NCI-H1092 treated with DMSO at 0.1 percent for 48 hours (cell line): Measurements from ENCODE around the gene BCR.

Experiments used
- DNase-seq: peaks from one replicate; lab custom pipeline; 2025; lab: John Stamatoyannopoulos, UW

BCR gene

DNA sequence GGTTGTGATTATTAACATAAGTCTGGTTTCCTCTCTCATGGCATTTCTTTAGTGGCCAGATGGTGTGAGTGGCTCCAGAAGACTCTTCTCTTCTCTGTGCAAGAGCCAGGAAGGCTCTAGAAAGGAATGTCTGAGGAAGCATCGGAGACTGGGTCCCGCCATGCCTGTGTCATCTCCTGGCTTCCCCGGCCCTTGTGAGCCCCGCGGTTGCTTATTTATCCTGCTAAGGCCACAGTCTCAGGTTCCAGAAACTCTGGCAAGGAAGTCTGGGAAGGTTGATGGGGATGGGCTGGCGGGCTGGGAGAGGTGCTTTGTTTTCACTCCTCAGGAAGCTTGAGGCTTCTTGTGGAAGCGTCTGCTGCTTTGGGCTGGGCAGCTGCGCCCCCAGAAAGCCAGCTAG is 18.9 kb downstream of the BCR start:
- DNase-seq, result no peak

GRCh38 chr22:23200898-23201297 is 20.6 kb downstream of the BCR start:
- no peak for DNase-seq

DNA sequence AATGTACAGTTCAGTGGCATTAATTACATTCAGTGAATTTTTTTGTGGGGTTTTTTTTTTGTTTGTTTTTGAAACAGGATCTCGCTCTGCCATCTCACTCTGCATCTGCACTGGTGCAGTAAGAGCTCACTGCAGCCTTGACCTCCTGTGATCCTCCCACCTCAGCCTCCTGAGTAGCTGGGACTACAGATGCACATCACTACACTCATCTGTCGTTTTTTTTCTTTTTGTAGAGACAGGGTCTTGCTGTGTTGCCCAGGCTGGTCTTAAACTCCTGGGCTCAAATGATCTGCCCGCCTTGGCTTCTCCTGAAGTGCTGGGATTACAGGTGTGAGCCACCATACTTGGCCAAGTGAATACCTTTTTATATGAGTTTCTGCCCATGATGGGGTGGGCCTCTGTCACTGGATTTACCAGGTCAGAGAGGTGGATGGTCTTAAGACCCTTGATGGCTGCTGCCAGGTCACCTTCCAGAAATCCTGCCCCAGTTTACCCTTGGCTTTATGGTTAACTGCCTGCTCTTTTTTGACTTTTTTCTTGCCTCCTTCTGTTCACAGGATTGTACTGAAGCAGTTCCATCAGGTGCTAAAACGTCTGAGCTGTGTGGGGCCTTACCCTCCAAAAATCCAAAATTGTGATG is 22.6 kb downstream of the BCR start:
- DNase-seq, result no peak

GRCh38 chr22:23203452-23204124 is 23.3 kb downstream of the BCR start:
- no peak for DNase-seq

DNA sequence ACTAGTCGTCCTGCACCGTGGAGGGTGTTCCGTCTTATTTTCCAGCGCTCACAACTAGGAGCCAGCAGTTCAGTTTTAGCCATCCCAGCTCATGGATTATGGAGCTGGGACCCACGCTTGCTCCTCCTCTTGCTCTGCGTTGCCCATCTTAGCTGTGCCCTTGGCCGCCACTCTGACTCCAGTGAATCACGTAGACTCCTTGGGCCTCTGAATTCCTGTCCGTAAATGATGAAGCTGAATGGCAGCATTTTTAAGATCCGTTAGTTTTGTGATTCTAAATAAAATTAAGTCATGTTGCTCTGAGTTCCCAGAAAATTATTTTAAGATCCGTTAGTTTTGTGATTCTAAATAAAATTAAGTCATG is 23.8 kb downstream of the BCR start:
- DNase-seq, result no peak

DNA sequence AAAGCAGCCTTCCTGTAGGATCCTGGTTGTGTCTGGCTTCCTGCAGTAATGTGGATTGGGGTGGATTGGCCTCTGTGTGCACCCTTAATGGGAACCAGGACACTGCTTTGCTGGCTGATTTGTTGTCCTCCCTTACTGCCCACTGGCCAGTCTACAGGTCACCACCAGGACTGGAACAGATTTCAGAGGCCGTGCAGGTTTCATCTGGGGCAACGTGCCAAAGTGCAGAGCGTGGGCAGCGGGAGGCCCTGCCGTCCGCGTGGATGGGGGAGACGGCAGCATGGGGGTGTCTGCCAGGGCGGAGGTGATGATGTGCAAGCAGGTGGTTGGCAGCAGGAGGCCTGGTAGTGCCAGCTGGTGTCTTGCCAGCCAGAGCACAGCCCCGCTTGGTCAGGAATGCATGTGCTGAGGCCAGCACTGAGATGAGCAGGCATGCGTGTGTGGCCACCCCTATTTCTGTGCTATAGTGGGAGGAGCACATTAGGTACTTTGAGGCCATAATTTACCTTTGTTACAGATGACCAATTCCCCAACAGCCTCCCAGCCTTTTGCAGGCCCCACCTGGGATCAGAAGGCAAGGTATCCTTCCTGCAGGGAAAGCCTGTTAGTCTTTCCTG is 24.3 kb downstream of the BCR start:
- DNase-seq, result peak; percentile 85

DNA sequence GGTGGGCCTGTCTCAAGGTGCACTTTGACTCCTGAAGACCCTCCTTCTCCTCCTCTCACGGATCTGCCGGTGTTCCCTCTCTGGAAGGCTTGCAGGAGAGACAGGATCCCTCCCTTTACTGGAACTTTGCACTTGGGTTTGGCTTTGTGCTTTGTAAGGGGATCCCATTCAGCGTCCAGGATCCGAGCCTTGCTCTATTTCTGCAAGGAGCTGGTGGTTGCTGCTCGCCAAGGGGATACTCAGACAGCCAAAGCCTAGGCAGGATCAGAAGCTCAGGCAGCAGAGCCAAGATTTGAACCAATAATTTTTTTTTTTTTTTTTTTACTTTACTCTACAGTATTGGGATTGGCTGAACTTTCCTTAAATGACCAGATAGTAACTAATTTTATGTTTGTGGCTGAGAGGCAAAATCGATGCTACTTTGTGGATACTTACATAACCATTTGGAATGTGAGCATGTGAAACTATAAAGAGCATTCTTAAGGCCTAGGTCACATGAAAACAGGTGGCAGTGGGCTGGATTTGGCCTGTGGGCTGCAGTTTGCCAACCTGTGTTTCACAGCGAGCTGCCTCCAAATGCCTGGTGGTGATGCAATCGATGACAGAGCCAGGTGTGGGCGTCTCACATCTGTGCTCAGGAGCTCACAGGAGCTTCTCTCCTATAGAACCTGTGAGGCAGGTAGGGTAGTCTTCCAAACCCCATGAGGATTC is 25.2 kb downstream of the BCR start:
- no peak for DNase-seq

- no peak for DNase-seq
These were observed 26.6 kb downstream of the BCR start for GRCh38 chr22:23206915-23207314.

- DNase-seq, result peak; percentile 84
These were observed 27.6 kb downstream of the BCR start for GRCh38 chr22:23207729-23208393.

DNA sequence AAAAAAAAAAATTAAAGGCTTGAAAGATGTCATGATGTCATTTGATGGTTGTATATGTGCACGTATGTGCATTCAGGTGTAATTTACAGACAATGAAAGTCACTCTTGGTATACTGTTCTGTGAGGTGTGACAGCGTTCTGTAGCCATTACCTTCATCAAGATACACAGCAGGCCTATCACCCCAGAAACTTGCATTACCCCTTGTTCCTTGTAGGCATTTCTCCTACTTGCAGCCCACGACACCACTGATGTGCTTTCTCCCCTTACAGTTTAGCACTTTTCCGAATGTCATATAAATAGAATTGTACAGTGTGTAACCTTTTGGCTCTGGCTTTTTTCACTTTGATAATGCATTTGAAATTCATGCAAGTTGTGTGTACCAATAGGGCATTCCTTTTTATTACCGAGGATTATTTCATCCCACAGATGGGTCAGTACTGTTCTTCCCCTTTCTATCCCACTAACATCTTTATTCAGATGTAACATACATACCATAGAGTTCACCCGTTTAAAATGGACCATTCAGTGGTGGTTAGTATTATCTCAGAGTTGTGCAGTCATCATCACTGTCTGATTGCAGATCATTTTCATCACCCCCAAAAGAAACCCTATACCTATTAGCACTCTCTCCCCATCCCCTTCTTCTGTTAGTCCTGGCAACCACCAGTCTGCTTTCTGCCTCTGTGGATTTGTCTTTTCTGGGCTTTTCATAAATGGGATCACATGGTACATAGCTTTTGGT is 30.3 kb downstream of the BCR start:
- no peak for DNase-seq

- no peak for DNase-seq
These were observed 31.3 kb downstream of the BCR start for GRCh38 chr22:23211622-23212021.

DNA sequence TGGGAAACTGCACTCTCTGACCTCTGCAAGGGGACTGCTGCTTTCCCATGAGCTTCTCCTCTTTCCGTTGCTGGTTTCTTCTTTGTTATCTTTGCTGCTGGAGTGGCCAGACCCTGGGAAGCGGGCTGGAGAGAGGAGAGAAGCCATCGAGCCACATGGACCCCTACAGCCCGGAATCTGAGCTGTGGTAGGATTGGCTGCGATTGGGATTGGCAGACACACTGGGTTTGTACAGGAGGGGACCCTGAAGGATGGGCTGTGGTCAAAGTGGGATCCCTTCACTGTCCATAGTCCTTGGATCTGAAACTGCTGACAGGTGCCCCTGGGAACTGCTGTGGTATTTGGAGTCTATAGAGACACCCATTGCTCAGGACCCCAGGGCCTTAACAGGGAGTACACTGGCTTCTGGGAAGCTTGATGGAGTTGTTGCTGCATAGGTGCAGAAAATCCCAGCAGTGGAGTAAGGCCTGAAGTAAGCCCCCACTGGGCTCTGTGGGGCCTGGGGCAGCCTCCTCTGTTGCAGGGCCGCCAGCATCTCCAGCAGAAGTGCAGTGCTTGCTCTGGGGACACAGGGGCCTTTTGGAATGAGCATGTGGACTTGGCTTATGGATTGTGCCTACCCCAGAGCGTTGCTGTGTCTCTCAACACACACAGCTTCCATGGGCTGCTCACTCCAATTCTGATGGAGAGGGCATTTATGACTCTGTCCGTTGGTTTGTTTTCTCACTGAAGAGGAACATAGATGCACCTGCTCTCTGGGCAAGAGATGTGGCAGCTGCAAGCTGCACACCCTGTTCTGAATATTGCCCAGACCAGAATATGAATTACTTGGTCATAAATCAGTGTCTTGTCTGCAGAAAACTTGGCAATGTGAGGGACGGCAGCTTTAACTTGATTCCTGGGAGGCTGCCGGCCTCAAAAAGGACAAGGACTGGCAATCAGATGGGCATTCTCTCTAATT is 32.0 kb downstream of the BCR start:
- DNase-seq, result peak; percentile 89

- no peak for DNase-seq
These were observed 32.8 kb downstream of the BCR start for GRCh38 chr22:23213022-23213555.

GRCh38 chr22:23213581-23214334 is 33.4 kb downstream of the BCR start:
- DNase-seq, result no peak

DNA sequence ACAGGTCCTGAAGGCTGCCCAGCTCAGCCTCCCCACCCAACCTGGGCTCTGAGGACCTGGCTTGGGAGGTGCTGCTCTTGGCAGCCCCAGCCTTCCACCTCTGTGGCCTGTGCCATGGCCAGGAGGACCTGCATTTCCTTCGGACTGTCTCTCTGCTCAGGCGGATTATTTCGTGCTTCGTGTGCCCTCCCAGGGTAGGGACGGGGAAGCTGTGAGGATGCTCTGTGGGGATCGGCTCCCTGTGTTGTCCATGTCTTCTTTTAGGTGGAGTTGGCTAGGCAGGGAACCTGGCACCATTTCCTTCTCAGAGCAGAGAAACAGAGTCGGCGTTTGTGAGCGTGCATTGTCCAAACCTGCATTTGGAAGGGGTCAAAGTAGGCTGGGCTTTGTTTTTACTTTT is 34.1 kb downstream of the BCR start:
- DNase-seq, result no peak

- no peak for DNase-seq
These were observed 35.3 kb downstream of the BCR start for GRCh38 chr22:23215294-23216241.

- DNase-seq, result no peak
These were observed 36.3 kb downstream of the BCR start for GRCh38 chr22:23216461-23217170.
